K562 (cell line): Measurements from ENCODE around the gene C2orf92. TPM values are rescaled to one million over a fixed set of nuclear protein-coding genes. Genes with fewer than 3 reads are reported as not detected.

Source experiments
- CBFB ChIP-seq: sonication (generic); formaldehyde crosslinking; IDR thresholded peaks from 2 replicates; pipeline ENCODE4 v1.4.0; 2020; ENCODE audit warnings: mild to moderate bottlenecking, missing genetic modification reagents
- CHD1 ChIP-seq: fragments of 200-600 bp; sonication (generic); IDR thresholded peaks from one replicate; pipeline ENCODE4 v1.6.1; 2012; ENCODE audit warnings: mild to moderate bottlenecking, moderate library complexity, low read length, inconsistent platforms
- DIDO1 ChIP-seq: fragments of 450-650 bp; IDR thresholded peaks from 2 replicates; pipeline ENCODE4 v1.6.1; 2016; ENCODE audit warnings: low read depth, missing biosample characterization, missing genetic modification characterization
- ELF1 ChIP-seq: fragments of 200-800 bp; sonication (Bioruptor generic); IDR thresholded peaks from 2 replicates; pipeline ENCODE4 v1.6.1; 2016; ENCODE audit warnings: missing genetic modification characterization, missing compliant biosample characterization
- HLTF ChIP-seq: fragments of 450-650 bp; IDR thresholded peaks from 2 replicates; pipeline ENCODE4 v1.6.1; 2016
- JUNB ChIP-seq: fragments of 450-650 bp; formaldehyde crosslinking; conservative IDR thresholded peaks from 2 replicates; pipeline ENCODE4 v1.4.0; 2020; ENCODE audit warnings: mild to moderate bottlenecking
- MITF ChIP-seq: IDR thresholded peaks from 2 replicates; pipeline ENCODE4 v1.6.1; 2014; ENCODE audit warnings: antibody characterized with exemption
- NFYB ChIP-seq: IDR thresholded peaks from 2 replicates; pipeline ENCODE4 v1.6.1; 2011; ENCODE audit warnings: mild to moderate bottlenecking, moderate library complexity; ENCODE audit not compliant: insufficient read length; ENCODE audit errors: extremely low read depth
- RBM15 ChIP-seq: fragments of 200-400 bp; formaldehyde crosslinking; IDR thresholded peaks from 2 replicates; pipeline ENCODE4 v1.6.1; 2018; ENCODE audit warnings: mild to moderate bottlenecking, low read length, moderate library complexity; ENCODE audit not compliant: insufficient read depth
- SMARCC2 ChIP-seq: fragments of 450-650 bp; IDR thresholded peaks from 2 replicates; pipeline ENCODE4 v1.6.1; 2017; ENCODE audit warnings: antibody characterized with exemption, moderate library complexity, mild to moderate bottlenecking, low read depth
- SRSF3 ChIP-seq: fragments of 200-400 bp; formaldehyde crosslinking; IDR thresholded peaks from 2 replicates; pipeline ENCODE4 v1.6.1; 2016; ENCODE audit warnings: mild to moderate bottlenecking, low read length, moderate library complexity; ENCODE audit not compliant: insufficient read depth
- ZNF584 ChIP-seq: fragments of 200-800 bp; sonication (Bioruptor generic); IDR thresholded peaks from 2 replicates; pipeline ENCODE4 v1.6.1; 2016; ENCODE audit warnings: low read depth, mild to moderate bottlenecking, missing genetic modification characterization, missing compliant biosample characterization
- ZNF764 ChIP-seq: fragments of 250-450 bp; sonication (Bioruptor Pico); IDR thresholded peaks from 2 replicates; pipeline ENCODE4 v1.4.0; 2020; ENCODE audit warnings: low read depth, mild to moderate bottlenecking, moderate library complexity
- polyA plus RNA-seq, 8 experiments: library from polyadenylated mRNA; depleted of rRNA in 4 of 8; stranded (reverse) in 5 of 8; unstranded in 3 of 8; fragments of >200 nt; fragmentation: Nextera tagmentation in 2 of 8; fragmentation: Illumina TruSeq in 1 of 8; extraction: Ambion mirVana in 2 of 8; extraction: Trizol in 1 of 8; gene quantifications; 2 replicates each; pipeline versions ENCODE4 v1.2.1 to v1.2.3, GENCODE V29; 2011 to 2014; ENCODE audit warnings: inconsistent platforms in 1 of 8, missing spikeins in 1 of 8
- total RNA-seq, 7 experiments: library from RNA; depleted of rRNA in 6 of 7; stranded (reverse); fragments of >200 nt in 6 of 7; fragmentation: Illumina TruSeq in 2 of 7; extraction: Trizol in 2 of 7; gene quantifications; 2 replicates each; pipeline versions ENCODE4 v1.2.1 to v1.2.3, GENCODE V29; 2011 to 2021; ENCODE audit warnings: low replicate concordance in 1 of 7
- TF ChIP-seq, protein P1 (sequence below), 2 experiments: IDR thresholded peaks in 1 of 2; conservative IDR thresholded peaks in 1 of 2; 2 replicates each; pipeline ENCODE4 v1.6.1; 2016; ENCODE audit warnings: low read depth in 2 of 2, mild to moderate bottlenecking in 1 of 2, missing compliant biosample characterization in 1 of 2, missing genetic modification characterization in 1 of 2, moderate library complexity in 1 of 2
- TF ChIP-seq, protein P2 (sequence below): fragments of 250-450 bp; sonication (Bioruptor Pico); IDR thresholded peaks from 2 replicates; pipeline ENCODE4 v1.8.0; 2021; ENCODE audit warnings: moderate library complexity, mild to moderate bottlenecking, inconsistent platforms
- TF ChIP-seq, protein P3 (sequence below): fragments of 450-650 bp; conservative IDR thresholded peaks from 2 replicates; pipeline ENCODE4 v1.6.1; 2016; ENCODE audit warnings: missing genetic modification characterization, low read depth, mild to moderate bottlenecking, control low read depth, missing compliant biosample characterization

The C2orf92 gene
- total and polyA plus RNA-seq, 9 of the 15 experiments (the other 6 are each of a cell fraction or from before 2014, with no cell fraction given): 0.65 to 6.8 (median 3.6) TPM

DNA sequence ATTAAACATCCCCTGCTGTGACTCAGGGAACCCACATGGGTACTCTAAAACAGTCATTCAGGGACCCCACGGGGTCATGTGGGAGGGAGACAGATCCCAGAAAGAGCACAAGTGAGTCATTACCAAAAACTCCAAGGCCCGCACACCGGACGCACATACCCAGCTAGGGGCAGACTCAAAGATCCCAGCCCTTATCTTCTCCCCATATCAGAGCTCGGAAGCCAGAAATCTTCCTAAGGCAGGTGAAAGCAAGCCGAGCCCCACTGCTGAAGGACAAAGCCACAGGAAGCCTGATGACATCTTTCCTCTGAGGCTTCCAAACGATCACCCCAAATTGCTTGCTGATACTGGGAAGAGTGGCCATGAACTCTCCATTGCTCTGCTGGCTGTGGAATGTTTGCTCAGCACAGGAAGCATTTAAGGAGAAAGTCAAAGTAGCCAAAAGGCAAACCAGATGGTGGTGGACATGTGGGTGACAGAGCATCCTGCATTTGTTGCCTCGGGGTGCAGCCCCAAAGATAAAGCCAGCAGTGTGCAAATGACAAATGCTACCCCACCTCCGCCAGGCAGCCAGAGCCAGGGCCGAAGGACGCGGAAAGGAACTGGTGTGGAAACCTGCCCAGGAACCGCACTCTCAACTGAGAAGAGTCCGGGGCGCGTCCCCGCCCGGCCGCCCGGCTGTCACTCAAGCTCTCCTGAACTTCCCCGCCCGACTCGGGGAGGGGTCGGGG, 6.5 kb upstream of the C2orf92 start (continued):
- TF ChIP-seq, protein P1, sequence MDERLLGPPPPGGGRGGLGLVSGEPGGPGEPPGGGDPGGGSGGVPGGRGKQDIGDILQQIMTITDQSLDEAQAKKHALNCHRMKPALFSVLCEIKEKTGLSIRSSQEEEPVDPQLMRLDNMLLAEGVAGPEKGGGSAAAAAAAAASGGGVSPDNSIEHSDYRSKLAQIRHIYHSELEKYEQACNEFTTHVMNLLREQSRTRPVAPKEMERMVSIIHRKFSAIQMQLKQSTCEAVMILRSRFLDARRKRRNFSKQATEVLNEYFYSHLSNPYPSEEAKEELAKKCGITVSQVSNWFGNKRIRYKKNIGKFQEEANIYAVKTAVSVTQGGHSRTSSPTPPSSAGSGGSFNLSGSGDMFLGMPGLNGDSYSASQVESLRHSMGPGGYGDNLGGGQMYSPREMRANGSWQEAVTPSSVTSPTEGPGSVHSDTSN (CRISPR knock-in tag; IDR thresholded peaks at IDR 0.05; ENCODE audit: low read depth): peak; percentile 88
- TF ChIP-seq, protein P1 (tag; conservative IDR thresholded peaks at IDR 0.05; ENCODE audit: low read depth): peak; percentile 80
- TF ChIP-seq CHD1 (peak; percentile 96), CBFB (CRISPR knock-in tag) (no peak), ZNF584 (CRISPR knock-in tag) (no peak), DIDO1 (tag) (no peak), RBM15 (no peak), ELF1 (tag) (peak; percentile 38; the same call in 1 of the 2 replicates), HLTF (0 out of 2 replicates have a peak, but pooled peaks have one; percentile 28), SMARCC2 (no peak), MITF (no peak), ZNF764 (CRISPR knock-in tag) (no peak), NFYB (no peak), SRSF3 (no peak), JUNB (CRISPR knock-in tag) (0 out of 2 replicates have a peak, but pooled peaks have one; percentile 27)
- TF ChIP-seq, protein P2, sequence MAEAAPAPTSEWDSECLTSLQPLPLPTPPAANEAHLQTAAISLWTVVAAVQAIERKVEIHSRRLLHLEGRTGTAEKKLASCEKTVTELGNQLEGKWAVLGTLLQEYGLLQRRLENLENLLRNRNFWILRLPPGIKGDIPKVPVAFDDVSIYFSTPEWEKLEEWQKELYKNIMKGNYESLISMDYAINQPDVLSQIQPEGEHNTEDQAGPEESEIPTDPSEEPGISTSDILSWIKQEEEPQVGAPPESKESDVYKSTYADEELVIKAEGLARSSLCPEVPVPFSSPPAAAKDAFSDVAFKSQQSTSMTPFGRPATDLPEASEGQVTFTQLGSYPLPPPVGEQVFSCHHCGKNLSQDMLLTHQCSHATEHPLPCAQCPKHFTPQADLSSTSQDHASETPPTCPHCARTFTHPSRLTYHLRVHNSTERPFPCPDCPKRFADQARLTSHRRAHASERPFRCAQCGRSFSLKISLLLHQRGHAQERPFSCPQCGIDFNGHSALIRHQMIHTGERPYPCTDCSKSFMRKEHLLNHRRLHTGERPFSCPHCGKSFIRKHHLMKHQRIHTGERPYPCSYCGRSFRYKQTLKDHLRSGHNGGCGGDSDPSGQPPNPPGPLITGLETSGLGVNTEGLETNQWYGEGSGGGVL: no peak
- TF ChIP-seq, protein P3, sequence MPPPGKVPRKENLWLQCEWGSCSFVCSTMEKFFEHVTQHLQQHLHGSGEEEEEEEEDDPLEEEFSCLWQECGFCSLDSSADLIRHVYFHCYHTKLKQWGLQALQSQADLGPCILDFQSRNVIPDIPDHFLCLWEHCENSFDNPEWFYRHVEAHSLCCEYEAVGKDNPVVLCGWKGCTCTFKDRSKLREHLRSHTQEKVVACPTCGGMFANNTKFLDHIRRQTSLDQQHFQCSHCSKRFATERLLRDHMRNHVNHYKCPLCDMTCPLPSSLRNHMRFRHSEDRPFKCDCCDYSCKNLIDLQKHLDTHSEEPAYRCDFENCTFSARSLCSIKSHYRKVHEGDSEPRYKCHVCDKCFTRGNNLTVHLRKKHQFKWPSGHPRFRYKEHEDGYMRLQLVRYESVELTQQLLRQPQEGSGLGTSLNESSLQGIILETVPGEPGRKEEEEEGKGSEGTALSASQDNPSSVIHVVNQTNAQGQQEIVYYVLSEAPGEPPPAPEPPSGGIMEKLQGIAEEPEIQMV: no peak
